ENCODE data around the gene HSF4. TPM values are rescaled to one million over a fixed set of nuclear protein-coding genes. Genes with fewer than 3 reads are reported as not detected.

The HSF4 gene
- total RNA-seq, 1 donor from 2014 or later = 5.7 TPM

DNA sequence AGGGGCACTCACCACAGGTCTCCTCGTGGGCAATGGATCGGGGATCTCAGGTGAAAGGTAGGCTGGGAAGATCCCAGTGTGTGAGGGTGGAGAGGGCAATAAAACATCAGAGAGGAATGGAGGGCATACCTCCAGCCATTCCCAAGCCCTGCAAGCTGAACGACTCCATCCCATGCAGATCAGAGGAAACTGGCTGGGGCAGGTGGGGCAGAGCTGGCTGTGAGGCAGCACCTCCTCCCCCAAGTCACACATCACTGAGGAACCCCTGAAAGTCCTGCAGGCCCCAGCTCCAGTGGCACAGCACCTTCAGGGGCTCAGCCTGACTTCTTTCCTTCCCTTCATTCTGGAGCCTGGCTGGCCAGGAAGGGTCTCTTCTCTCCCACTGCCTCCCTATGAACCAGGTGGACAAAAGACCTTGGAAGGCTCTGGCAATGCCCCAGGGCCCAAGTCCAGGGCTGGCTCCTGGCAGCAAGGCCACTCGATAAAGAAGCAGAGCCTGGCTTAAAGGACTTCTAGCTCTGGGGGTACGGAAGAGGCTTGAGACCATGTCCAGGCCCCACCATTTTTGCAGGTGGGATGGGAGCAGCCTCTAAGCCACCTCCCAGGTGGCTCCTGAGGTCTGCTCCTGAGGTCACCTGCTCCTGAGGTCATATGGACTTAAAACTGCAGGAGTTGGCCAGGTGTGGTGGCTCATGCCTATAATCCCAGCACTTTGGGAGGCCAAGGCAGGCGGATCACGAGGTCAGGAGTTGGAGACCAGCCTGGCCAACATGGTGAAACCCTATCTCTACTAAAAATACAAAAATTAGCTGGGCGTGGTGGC is 48.9 kb downstream of the HSF4 start:
- peaks cover 37% of the 10 kb centered on the region for H3K27me3 Mint-ChIP-seq (ENCODE audit: unreplicated experiment)
- no peaks in the 10 kb centered on the region for H3K9me3 Mint-ChIP-seq (ENCODE audit: unreplicated experiment)
- peak overlapping the region; percentile 42 for H3K4me3 Mint-ChIP-seq (ENCODE audit: unreplicated experiment)
- DNase-seq (ENCODE audit: low spot score) = no peak
- H3K4me1 Mint-ChIP-seq (ENCODE audit: unreplicated experiment) = peaks cover 60% of the 10 kb centered on the region
- TF ChIP-seq, protein P1, sequence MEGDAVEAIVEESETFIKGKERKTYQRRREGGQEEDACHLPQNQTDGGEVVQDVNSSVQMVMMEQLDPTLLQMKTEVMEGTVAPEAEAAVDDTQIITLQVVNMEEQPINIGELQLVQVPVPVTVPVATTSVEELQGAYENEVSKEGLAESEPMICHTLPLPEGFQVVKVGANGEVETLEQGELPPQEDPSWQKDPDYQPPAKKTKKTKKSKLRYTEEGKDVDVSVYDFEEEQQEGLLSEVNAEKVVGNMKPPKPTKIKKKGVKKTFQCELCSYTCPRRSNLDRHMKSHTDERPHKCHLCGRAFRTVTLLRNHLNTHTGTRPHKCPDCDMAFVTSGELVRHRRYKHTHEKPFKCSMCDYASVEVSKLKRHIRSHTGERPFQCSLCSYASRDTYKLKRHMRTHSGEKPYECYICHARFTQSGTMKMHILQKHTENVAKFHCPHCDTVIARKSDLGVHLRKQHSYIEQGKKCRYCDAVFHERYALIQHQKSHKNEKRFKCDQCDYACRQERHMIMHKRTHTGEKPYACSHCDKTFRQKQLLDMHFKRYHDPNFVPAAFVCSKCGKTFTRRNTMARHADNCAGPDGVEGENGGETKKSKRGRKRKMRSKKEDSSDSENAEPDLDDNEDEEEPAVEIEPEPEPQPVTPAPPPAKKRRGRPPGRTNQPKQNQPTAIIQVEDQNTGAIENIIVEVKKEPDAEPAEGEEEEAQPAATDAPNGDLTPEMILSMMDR (IDR thresholded peaks at IDR 0.05; ENCODE audit: unreplicated experiment) = no peak
- peaks cover 22% of the 10 kb centered on the region for H3K36me3 Mint-ChIP-seq (ENCODE audit: low read depth, unreplicated experiment)
- peak overlapping the region; percentile 90 for H3K27ac Mint-ChIP-seq (ENCODE audit: unreplicated experiment)

DNA sequence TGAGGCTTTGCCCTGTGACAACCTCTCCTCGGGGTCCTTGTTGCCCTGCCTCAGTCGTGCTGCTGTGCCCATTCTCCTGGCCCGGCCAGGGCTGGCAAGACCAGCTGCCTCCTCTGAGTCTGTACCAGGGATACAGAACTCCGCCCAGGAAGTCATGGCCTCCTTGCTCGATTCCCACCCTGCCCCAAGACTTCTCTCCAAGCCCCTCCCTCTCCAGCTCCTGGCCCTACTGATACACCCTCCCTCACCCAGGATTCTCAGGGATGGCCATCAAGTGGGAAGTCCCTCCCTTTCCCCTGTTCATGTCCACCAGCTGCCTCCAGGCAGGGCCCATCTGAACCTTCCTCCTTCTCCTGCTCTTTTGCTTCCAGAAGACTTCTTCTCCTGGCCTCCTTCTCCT is 51.2 kb downstream of the HSF4 start:
- DNase-seq (ENCODE audit: low spot score) = no peak
- Mint-ChIP-seq H3K27me3 (ENCODE audit: unreplicated experiment) (peaks cover 35% of the 10 kb centered on the region), H3K4me1 (ENCODE audit: unreplicated experiment) (peaks cover 67% of the 10 kb centered on the region), H3K4me3 (ENCODE audit: unreplicated experiment) (peak overlapping the region; percentile 62), H3K27ac (ENCODE audit: unreplicated experiment) (peak overlapping the region; percentile 99), H3K9me3 (ENCODE audit: unreplicated experiment) (no peaks in the 10 kb centered on the region), H3K36me3 (ENCODE audit: low read depth, unreplicated experiment) (peaks cover 24% of the 10 kb centered on the region)
- TF ChIP-seq, protein P1 (IDR thresholded peaks at IDR 0.05; ENCODE audit: unreplicated experiment) = no peak

DNA sequence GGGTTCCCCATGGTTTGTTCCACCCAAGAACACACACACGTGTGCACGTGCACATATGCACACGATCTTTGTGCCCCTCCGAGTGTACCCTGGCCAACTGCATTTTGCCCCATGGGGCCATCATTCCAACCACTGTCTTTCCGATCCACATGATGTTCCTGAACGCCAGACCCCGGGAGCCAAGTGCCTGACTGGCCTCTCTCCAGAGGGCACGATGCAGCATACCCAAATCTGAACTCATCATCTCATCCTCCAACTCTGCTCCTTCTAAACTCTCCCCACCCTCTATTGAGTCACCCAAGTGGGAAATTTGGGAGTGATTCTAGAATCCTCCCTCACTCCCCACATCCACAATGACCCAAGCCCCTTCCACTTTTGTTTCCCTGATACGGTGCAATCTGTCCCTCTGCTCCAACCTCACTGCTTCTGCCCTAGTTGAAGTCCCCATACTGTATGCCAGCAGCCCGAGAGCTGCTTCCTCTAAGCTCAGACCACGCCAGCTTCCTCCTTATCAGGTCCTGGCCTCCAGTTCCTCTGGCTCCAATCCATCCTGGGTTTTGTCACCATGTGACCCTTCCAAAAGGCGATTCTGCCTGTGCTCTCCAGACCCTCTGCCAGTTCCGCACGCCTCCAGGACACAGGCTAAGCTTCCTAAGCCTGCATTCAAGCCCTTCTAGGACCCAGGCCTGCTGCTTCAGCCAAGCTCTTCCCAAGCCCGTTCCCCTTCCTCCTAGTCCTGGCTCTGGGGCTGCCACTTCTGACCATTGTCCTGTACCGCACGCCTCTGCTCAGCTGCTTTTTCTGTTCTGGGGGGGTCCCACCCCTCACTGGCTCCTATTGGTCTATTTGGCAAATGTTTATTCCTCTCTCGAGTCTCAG is 52.3 kb downstream of the HSF4 start:
- no peaks in the 10 kb centered on the region for H3K9me3 Mint-ChIP-seq (ENCODE audit: unreplicated experiment)
- H3K4me3 Mint-ChIP-seq (ENCODE audit: unreplicated experiment) = peak overlapping the region; percentile 57
- TF ChIP-seq, protein P1 (IDR thresholded peaks at IDR 0.05; ENCODE audit: unreplicated experiment) = no peak
- peaks cover 60% of the 10 kb centered on the region for H3K4me1 Mint-ChIP-seq (ENCODE audit: unreplicated experiment)
- DNase-seq (ENCODE audit: low spot score) = peak; percentile 50
- peaks cover 30% of the 10 kb centered on the region for H3K27me3 Mint-ChIP-seq (ENCODE audit: unreplicated experiment)
- peak overlapping the region; percentile 99 for H3K27ac Mint-ChIP-seq (ENCODE audit: unreplicated experiment)
- peaks cover 28% of the 10 kb centered on the region for H3K36me3 Mint-ChIP-seq (ENCODE audit: low read depth, unreplicated experiment)

Small RNA genes lying within 50 kb of the gene (microRNA-seq; reads per million reads assigned to microRNA genes)
- gene MIR328 (ENCODE audit: unreplicated experiment) = 1,318 reads per million, percentile 94 among the genes with 10 or more reads in this experiment

Other genes with a start within 250 kb of the HSF4 start
- not detected for gene CDH16, start 245.9 kb upstream of the HSF4 start, total RNA-seq (ENCODE audit: unreplicated experiment)
- not detected for gene RRAD, start 239.2 kb upstream of the HSF4 start, total RNA-seq (ENCODE audit: unreplicated experiment)
- 38.8 TPM for gene CIAO2B, start 230.3 kb upstream of the HSF4 start, total RNA-seq (ENCODE audit: unreplicated experiment)
- gene CES2, start 229.2 kb upstream of the HSF4 start, total RNA-seq (ENCODE audit: unreplicated experiment) = 26.7 TPM
- 2.5 TPM for gene CES3, start 203.5 kb upstream of the HSF4 start, total RNA-seq (ENCODE audit: unreplicated experiment)
- gene CES4A, start 176.2 kb upstream of the HSF4 start, total RNA-seq (ENCODE audit: unreplicated experiment) = 1.1 TPM
- 65.8 TPM for gene CBFB, start 135.6 kb upstream of the HSF4 start, total RNA-seq (ENCODE audit: unreplicated experiment)
- 17.7 TPM for gene PHAF1, start 54.8 kb upstream of the HSF4 start, total RNA-seq (ENCODE audit: unreplicated experiment)
- 1.5 TPM for gene B3GNT9, start 13.7 kb upstream of the HSF4 start, total RNA-seq (ENCODE audit: unreplicated experiment)
- gene TRADD, start 4.8 kb upstream of the HSF4 start, total RNA-seq (ENCODE audit: unreplicated experiment) = 3.7 TPM
- 3.8 TPM for gene FBXL8, start 4.8 kb upstream of the HSF4 start, total RNA-seq (ENCODE audit: unreplicated experiment)
- 2.6 TPM for gene NOL3, start 5.8 kb downstream of the HSF4 start, total RNA-seq (ENCODE audit: unreplicated experiment)
- gene MATCAP1, start 19.2 kb downstream of the HSF4 start, total RNA-seq (ENCODE audit: unreplicated experiment) = 88.8 TPM
- 150 TPM for gene EXOC3L1, start 25.4 kb downstream of the HSF4 start, total RNA-seq (ENCODE audit: unreplicated experiment)
- 113 TPM for gene E2F4, start 27.4 kb downstream of the HSF4 start, total RNA-seq (ENCODE audit: unreplicated experiment)
- gene ELMO3, start 34.4 kb downstream of the HSF4 start, total RNA-seq (ENCODE audit: unreplicated experiment) = 25.3 TPM
- 33.6 TPM for gene TMEM208, start 62.4 kb downstream of the HSF4 start, total RNA-seq (ENCODE audit: unreplicated experiment)
- gene FHOD1, start 82.7 kb downstream of the HSF4 start, total RNA-seq (ENCODE audit: unreplicated experiment) = 248 TPM
- gene SLC9A5, start 84.2 kb downstream of the HSF4 start, total RNA-seq (ENCODE audit: unreplicated experiment) = 17.2 TPM
- 9.5 TPM for gene PLEKHG4, start 114.8 kb downstream of the HSF4 start, total RNA-seq (ENCODE audit: unreplicated experiment)
- 2.0 TPM for gene KCTD19, start 162.0 kb downstream of the HSF4 start, total RNA-seq (ENCODE audit: unreplicated experiment)
- 24.1 TPM for gene LRRC36, start 162.1 kb downstream of the HSF4 start, total RNA-seq (ENCODE audit: unreplicated experiment)
- 1.1 TPM for gene TPPP3, start 228.8 kb downstream of the HSF4 start, total RNA-seq (ENCODE audit: unreplicated experiment)

Data from endothelial cell (in vitro differentiated cells).